AG09309 (cell line): Measurements from ENCODE around the gene CCDC198.

Experiments
- DNase-seq: peaks from one replicate; pipeline ENCODE4 v3.0.0-alpha.2; 2010; ENCODE audit warnings: low read depth
- H3K4me3 ChIP-seq: 2 replicates; pipeline ENCODE4 v1.5.1; 2011; ENCODE audit warnings: mild to moderate bottlenecking, low read depth, low read length, moderate library complexity; ENCODE audit not compliant: control insufficient read depth
- TF ChIP-seq, protein P1 (sequence below): IDR thresholded peaks from 2 replicates; pipeline ENCODE4 v1.5.1; 2011; ENCODE audit warnings: mild to moderate bottlenecking, low read depth, low read length, inconsistent platforms; ENCODE audit not compliant: insufficient read depth, control insufficient read depth; ENCODE audit errors: missing control alignments

Gene CCDC198

DNA sequence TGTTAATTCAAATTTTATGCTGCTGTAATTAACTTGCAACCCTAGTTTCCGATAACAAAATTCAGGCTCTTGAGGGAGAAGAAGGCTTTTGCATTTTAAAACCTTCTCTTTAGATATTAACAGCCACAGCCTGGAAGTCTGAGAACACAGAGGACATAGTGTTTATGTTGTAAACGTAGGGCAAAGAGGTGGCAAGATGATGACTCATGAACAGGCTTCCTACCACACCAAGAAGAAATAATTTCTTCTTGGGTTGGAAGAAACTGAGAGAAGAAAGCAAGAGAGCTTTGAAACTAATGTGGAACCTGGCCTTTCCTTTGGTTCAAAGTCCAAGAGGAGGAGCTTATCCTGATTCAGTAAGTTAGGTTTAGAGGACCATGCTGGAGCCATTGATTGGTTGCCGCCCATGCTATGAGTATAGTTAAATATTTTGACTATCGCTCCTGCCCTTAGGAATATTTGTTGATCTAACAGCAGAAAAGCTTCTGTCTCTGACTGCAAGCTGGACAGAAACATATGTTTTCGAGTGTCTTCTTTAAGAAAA lies 31.8 kb downstream of the CCDC198 start:
- DNase-seq = no peak
- TF ChIP-seq, protein P1, sequence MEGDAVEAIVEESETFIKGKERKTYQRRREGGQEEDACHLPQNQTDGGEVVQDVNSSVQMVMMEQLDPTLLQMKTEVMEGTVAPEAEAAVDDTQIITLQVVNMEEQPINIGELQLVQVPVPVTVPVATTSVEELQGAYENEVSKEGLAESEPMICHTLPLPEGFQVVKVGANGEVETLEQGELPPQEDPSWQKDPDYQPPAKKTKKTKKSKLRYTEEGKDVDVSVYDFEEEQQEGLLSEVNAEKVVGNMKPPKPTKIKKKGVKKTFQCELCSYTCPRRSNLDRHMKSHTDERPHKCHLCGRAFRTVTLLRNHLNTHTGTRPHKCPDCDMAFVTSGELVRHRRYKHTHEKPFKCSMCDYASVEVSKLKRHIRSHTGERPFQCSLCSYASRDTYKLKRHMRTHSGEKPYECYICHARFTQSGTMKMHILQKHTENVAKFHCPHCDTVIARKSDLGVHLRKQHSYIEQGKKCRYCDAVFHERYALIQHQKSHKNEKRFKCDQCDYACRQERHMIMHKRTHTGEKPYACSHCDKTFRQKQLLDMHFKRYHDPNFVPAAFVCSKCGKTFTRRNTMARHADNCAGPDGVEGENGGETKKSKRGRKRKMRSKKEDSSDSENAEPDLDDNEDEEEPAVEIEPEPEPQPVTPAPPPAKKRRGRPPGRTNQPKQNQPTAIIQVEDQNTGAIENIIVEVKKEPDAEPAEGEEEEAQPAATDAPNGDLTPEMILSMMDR = no peak
- H3K4me3 ChIP-seq = no peak overlapping the region

DNA sequence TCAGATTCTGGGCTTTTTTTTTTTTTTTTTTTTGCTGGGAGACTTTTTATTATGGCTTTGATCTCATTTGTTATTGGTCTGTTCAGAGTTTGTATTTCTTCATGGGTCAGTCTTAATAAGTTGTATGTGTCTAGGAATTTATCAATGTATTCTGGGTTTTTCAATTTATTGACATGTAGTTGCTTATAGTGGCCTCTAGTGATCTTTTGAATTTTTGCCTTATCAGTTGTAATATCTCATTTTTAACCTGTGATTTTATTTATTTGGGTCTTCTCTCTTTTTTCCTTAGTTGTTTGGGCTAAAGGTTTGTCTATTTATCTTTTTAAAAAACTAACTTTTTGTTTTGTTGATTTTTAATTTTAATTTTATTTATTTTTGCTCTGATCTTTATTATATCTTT lies 57.7 kb downstream of the CCDC198 start:
- DNase-seq = no peak
- no peak overlapping the region for H3K4me3 ChIP-seq
- TF ChIP-seq, protein P1 = no peak

DNA sequence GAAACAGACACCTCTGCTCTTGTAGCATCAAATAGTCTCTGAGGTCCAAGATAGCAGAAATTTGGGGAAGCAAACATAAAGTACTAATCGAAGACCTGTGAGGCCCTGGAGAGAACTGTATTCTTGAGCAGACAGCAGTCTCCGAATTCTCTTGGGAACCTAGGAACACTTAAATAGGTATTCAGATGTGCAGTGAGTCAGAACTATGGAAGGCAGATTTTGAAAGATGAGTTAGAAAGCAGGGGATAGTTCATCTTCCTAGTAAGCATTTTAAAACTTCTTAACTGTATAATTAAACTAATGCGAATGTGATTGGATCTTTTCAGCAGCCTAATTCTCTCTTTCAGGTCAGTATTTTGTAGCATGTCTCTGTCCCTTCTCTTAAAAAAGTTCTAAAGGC lies 72.7 kb downstream of the CCDC198 start:
- TF ChIP-seq, protein P1 = no peak
- no peak overlapping the region for H3K4me3 ChIP-seq
- DNase-seq = no peak

DNA sequence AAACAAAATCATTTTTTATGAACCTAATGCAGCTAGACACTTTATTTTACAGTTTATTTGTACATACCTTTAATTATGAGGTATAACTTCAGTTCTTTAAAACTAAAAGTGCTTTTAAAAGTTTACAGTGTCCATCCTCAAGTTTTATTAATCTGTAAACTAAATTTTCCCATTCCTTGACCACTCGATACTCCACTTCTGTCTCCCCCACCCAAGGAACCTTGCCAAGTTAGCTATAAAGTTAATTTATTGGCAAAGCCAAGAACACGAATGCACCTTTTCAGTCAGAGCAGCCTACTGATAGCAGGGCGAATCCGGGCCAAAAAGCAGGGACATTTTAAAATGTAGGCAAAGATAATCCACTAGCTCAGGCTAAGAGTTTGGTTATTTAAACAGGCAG lies 73.6 kb downstream of the CCDC198 start:
- no peak overlapping the region for H3K4me3 ChIP-seq
- no peak for DNase-seq
- TF ChIP-seq, protein P1 = no peak
